GM12878 (cell line): ENCODE results near the gene FBN2. TPM values are rescaled to one million over a fixed set of nuclear protein-coding genes. Genes with fewer than 3 reads are reported as not detected.

ENCODE experiments used
- ATAC-seq: fragments of 200-7000 bp; cut with Tn5 transposase; 3 replicates; pipeline ENCODE4 v1.9.1; 2020; ENCODE audit warnings: mild to moderate bottlenecking, moderate library complexity
- BruUV-seq: library from RNA; stranded (reverse); fragments of 400-500 nt; replicated peaks from 2 replicates; lab custom pipeline; 2021; lab: Mats Ljungman, UMichigan
- CTCF ChIA-PET: fragments of 300-600 bp; sonication (Branson Sonifier 250); formaldehyde crosslinking; extraction: SDS; loops from one replicate; lab custom pipeline; 2021; ENCODE audit warnings: inconsistent platforms; lab: Yijun Ruan, JAX
- POLR2A ChIA-PET: fragments of 350-600 bp; formaldehyde crosslinking; extraction: SDS; loops from one replicate; lab custom pipeline; 2021; ENCODE audit warnings: inconsistent platforms; lab: Charles Lee
- RAD21 ChIA-PET: fragments of 300-600 bp; sonication (Branson Sonifier 250); formaldehyde crosslinking; loops from one replicate; lab custom pipeline; 2023; ENCODE audit warnings: antibody characterized with exemption; ENCODE audit not compliant: unreplicated experiment; lab: Charles Lee
- SMC1A ChIA-PET: fragments of 300-600 bp; sonication (Branson Sonifier 250); formaldehyde crosslinking; loops from one replicate; lab custom pipeline; 2023; ENCODE audit not compliant: unreplicated experiment, uncharacterized antibody; lab: Charles Lee
- DNase-seq: peaks from one replicate; pipeline ENCODE4 v3.0.0-alpha.2; 2011; ENCODE audit warnings: low read depth, low spot score
- FAIRE-seq: peaks from 3 replicates; lab custom pipeline; 2011; peaks lifted over from hg19 to GRCh38; lab: Jason Lieb, UNC
- H2AFZ ChIP-seq: 2 replicates; pipeline ENCODE4 v1.6.0; 2011; ENCODE audit warnings: low read depth, low read length, control low read depth; ENCODE audit not compliant: control insufficient read depth
- H3K27ac ChIP-seq: 2 replicates; pipeline ENCODE4 v1.5.1; 2011; ENCODE audit warnings: control low read depth; ENCODE audit not compliant: control insufficient read depth, insufficient read depth
- H3K27me3 ChIP-seq, 2 experiments: replicated peaks in 1 of 2; 2 replicates each; pipeline versions ENCODE4 v1.6.0 to v1.6.1; 2011; ENCODE audit warnings: low read length in 1 of 2; ENCODE audit not compliant: control insufficient read depth in 2 of 2, insufficient read depth in 2 of 2
- H3K36me3 ChIP-seq, 2 experiments: 2 replicates each; pipeline ENCODE4 v1.5.1; 2011; ENCODE audit warnings: low read length in 1 of 2; ENCODE audit not compliant: control insufficient read depth in 2 of 2, insufficient read depth in 2 of 2
- H3K4me1 ChIP-seq: 2 replicates; pipeline ENCODE4 v1.6.1; 2011; ENCODE audit warnings: mild to moderate bottlenecking, low read length, moderate library complexity, mixed read lengths; ENCODE audit not compliant: control insufficient read depth, insufficient read depth
- H3K4me2 ChIP-seq: 2 replicates; pipeline ENCODE4 v1.6.0; 2011; ENCODE audit warnings: control low read depth; ENCODE audit not compliant: control insufficient read depth, insufficient read depth
- H3K4me3 ChIP-seq: fragments of 200-600 bp; sonication (generic); 2 replicates; pipeline ENCODE4 v1.5.1; 2016
- H3K79me2 ChIP-seq: 2 replicates; pipeline ENCODE4 v1.6.0; 2011; ENCODE audit warnings: low read length; ENCODE audit not compliant: control insufficient read depth, insufficient read depth
- H3K9ac ChIP-seq: 2 replicates; pipeline ENCODE4 v1.8.0; 2011; ENCODE audit warnings: low read length, control low read depth, mixed read lengths; ENCODE audit not compliant: control insufficient read depth, insufficient read depth
- H3K9me3 ChIP-seq: replicated peaks from 3 replicates; pipeline ENCODE4 v1.5.1; 2011; ENCODE audit warnings: mild to moderate bottlenecking, low read length; ENCODE audit not compliant: control insufficient read depth, insufficient read depth
- H4K20me1 ChIP-seq: 2 replicates; pipeline ENCODE4 v1.6.0; 2011; ENCODE audit not compliant: control insufficient read depth, insufficient read depth
- ATF3 ChIP-seq: IDR thresholded peaks from 2 replicates; pipeline ENCODE4 v1.6.1; 2011; ENCODE audit warnings: low read depth, mild to moderate bottlenecking, low read length, moderate library complexity, borderline replicate concordance; ENCODE audit errors: extremely low read depth
- BCL3 ChIP-seq: IDR thresholded peaks from 2 replicates; pipeline ENCODE4 v1.6.1; 2011; ENCODE audit warnings: borderline replicate concordance, low read depth, mild to moderate bottlenecking, moderate library complexity, low read length; ENCODE audit not compliant: insufficient read depth, poor library complexity, severe bottlenecking
- CBX3 ChIP-seq: fragments of 200-600 bp; sonication (generic); IDR thresholded peaks from 2 replicates; pipeline ENCODE4 v1.6.1; 2016; ENCODE audit warnings: low read depth, borderline replicate concordance
- CHD1 ChIP-seq: IDR thresholded peaks from 2 replicates; pipeline ENCODE4 v1.6.1; 2012; ENCODE audit warnings: low read depth, low read length, improper control_type of control experiment
- E2F4 ChIP-seq: IDR thresholded peaks from 2 replicates; pipeline ENCODE4 v1.6.1; 2012; ENCODE audit warnings: low read depth, low read length, improper control_type of control experiment
- POLR2AphosphoS2 ChIP-seq: IDR thresholded peaks from 2 replicates; pipeline ENCODE4 v1.6.1; 2011; ENCODE audit warnings: low read depth, mild to moderate bottlenecking, low read length, improper control_type of control experiment, moderate library complexity
- RAD51 ChIP-seq: fragments of 450-650 bp; IDR thresholded peaks from 2 replicates; pipeline ENCODE4 v1.6.1; 2016; ENCODE audit warnings: moderate library complexity, mild to moderate bottlenecking, inconsistent platforms
- SP1 ChIP-seq: IDR thresholded peaks from one replicate; pipeline ENCODE4 v1.6.1; 2011; ENCODE audit warnings: low read depth, low read length
- WGBS: methylation state at CpG from one replicate; pipeline ENCODE4 v1.1.6; 2016; ENCODE audit warnings: low lambda C conversion rate; ENCODE audit not compliant: insufficient replicate concordance, insufficient coverage; ENCODE audit errors: missing lambda C conversion rate; 5-methylcytosine and 5-hydroxymethylcytosine counted together
- in situ Hi-C: fragments of 300-500 bp; cut with MboI; formaldehyde crosslinking; loops from 9 replicates; pipeline ENCODE4 v1.14.3; 2018; ENCODE audit warnings: mixed read lengths
- intact Hi-C: fragments of 100-400 bp; cut with micrococcal nuclease; formaldehyde crosslinking; loops from one replicate; pipeline ENCODE4 v1.14.2; 2022; ENCODE audit not compliant: unreplicated experiment
- polyA plus RNA-seq, 11 experiments: library from polyadenylated mRNA; depleted of rRNA in 4 of 11; unstranded in 6 of 11; stranded (reverse) in 5 of 11; fragments of >200 nt; fragmentation: Nextera tagmentation in 4 of 11; fragmentation: Illumina TruSeq in 1 of 11; extraction: Ambion mirVana in 4 of 11; extraction: Trizol in 1 of 11; gene quantifications; 1 replicate in 1 of 11; 2 replicates in 10 of 11; pipeline versions ENCODE4 v1.2.1 to v1.2.3, GENCODE V29; 2011 to 2016; ENCODE audit warnings: inconsistent platforms in 2 of 11, missing spikeins in 2 of 11, low read depth in 1 of 11
- total RNA-seq, 4 experiments: library from RNA; depleted of rRNA in 3 of 4; stranded (reverse); fragments of >200 nt in 3 of 4; fragmentation: Illumina TruSeq in 1 of 4; extraction: Trizol in 1 of 4; gene quantifications; 2 replicates each; pipeline versions ENCODE4 v1.2.1 to v1.2.3, GENCODE V29; 2013 to 2021
- TF ChIP-seq, protein P1 (sequence below): fragments of 450-650 bp; IDR thresholded peaks from 2 replicates; pipeline ENCODE4 v1.6.1; 2017; ENCODE audit warnings: mild to moderate bottlenecking, moderate library complexity
- TF ChIP-seq, protein P2 (sequence below): fragments of 450-650 bp; IDR thresholded peaks from 2 replicates; pipeline ENCODE4 v1.6.1; 2016; ENCODE audit warnings: mild to moderate bottlenecking
- TF ChIP-seq, protein P3 (sequence below): fragments of 450-650 bp; IDR thresholded peaks from 2 replicates; pipeline ENCODE4 v1.6.1; 2017; ENCODE audit warnings: mild to moderate bottlenecking

Gene FBN2
- total and polyA plus RNA-seq, 10 of the 15 experiments (the other 5 are each of a cell fraction or from before 2014, with no cell fraction given), result 0.01 to 0.98 (median 0.10) TPM; not detected in 3

GRCh38 chr5:128434993-128435392 lies 103.1 kb downstream of the FBN2 start (continued):
- TF ChIP-seq, protein P1, sequence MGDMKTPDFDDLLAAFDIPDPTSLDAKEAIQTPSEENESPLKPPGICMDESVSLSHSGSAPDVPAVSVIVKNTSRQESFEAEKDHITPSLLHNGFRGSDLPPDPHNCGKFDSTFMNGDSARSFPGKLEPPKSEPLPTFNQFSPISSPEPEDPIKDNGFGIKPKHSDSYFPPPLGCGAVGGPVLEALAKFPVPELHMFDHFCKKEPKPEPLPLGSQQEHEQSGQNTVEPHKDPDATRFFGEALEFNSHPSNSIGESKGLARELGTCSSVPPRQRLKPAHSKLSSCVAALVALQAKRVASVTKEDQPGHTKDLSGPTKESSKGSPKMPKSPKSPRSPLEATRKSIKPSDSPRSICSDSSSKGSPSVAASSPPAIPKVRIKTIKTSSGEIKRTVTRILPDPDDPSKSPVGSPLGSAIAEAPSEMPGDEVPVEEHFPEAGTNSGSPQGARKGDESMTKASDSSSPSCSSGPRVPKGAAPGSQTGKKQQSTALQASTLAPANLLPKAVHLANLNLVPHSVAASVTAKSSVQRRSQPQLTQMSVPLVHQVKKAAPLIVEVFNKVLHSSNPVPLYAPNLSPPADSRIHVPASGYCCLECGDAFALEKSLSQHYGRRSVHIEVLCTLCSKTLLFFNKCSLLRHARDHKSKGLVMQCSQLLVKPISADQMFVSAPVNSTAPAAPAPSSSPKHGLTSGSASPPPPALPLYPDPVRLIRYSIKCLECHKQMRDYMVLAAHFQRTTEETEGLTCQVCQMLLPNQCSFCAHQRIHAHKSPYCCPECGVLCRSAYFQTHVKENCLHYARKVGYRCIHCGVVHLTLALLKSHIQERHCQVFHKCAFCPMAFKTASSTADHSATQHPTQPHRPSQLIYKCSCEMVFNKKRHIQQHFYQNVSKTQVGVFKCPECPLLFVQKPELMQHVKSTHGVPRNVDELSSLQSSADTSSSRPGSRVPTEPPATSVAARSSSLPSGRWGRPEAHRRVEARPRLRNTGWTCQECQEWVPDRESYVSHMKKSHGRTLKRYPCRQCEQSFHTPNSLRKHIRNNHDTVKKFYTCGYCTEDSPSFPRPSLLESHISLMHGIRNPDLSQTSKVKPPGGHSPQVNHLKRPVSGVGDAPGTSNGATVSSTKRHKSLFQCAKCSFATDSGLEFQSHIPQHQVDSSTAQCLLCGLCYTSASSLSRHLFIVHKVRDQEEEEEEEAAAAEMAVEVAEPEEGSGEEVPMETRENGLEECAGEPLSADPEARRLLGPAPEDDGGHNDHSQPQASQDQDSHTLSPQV, result no peak
- TF ChIP-seq POLR2AphosphoS2 (no peak), CHD1 (no peak), E2F4 (no peak)

DNA sequence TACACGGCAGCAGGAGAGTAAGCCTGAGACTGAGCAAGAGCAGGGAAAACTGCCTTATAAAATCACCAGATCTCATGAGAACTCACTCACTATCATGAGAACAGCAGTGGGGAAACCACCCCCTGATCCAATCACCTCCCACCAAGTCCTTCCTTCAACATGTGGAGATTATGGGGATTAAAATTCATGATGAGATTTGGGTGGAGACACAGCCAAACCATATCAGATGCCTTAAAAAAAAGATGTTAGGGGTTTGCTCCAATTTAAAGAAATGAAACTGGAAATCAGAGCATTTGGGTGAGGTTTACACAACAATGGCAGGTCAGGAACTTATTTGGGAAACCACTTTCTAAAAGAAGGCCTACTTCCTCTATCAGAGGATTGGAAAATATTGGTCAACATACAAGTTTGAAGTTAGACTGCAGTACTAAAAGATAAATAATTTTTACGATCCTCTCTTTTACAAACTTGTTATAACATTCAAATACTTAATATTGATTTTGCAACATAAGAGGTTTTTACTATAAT lies 105.1 kb downstream of the FBN2 start:
- Histone ChIP-seq H3K9me3 (no peaks in the 10 kb centered on the region), H3K4me1 (no peaks in the 10 kb centered on the region), H3K27ac (no peak overlapping the region), H3K27me3 (no peaks in the 10 kb centered on the region), H4K20me1 (no peaks in the 10 kb centered on the region), H3K9ac (no peak overlapping the region), H3K36me3 (no peaks in the 10 kb centered on the region), H3K4me2 (no peak overlapping the region), H3K79me2 (no peaks in the 10 kb centered on the region), H3K4me3 (no peak overlapping the region), H2AFZ (no peak overlapping the region)
- FAIRE-seq (no peak), DNase-seq (no peak), ATAC-seq (no peak)
- BruUV-seq, result no TSS peak
- TF ChIP-seq CBX3 (no peak), SP1 (no peak), ATF3 (no peak), BCL3 (no peak), RAD51 (no peak)
- TF ChIP-seq, protein P2, sequence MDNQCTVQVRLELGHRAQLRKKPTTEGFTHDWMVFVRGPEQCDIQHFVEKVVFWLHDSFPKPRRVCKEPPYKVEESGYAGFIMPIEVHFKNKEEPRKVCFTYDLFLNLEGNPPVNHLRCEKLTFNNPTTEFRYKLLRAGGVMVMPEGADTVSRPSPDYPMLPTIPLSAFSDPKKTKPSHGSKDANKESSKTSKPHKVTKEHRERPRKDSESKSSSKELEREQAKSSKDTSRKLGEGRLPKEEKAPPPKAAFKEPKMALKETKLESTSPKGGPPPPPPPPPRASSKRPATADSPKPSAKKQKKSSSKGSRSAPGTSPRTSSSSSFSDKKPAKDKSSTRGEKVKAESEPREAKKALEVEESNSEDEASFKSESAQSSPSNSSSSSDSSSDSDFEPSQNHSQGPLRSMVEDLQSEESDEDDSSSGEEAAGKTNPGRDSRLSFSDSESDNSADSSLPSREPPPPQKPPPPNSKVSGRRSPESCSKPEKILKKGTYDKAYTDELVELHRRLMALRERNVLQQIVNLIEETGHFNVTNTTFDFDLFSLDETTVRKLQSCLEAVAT, result no peak
- TF ChIP-seq, protein P3, sequence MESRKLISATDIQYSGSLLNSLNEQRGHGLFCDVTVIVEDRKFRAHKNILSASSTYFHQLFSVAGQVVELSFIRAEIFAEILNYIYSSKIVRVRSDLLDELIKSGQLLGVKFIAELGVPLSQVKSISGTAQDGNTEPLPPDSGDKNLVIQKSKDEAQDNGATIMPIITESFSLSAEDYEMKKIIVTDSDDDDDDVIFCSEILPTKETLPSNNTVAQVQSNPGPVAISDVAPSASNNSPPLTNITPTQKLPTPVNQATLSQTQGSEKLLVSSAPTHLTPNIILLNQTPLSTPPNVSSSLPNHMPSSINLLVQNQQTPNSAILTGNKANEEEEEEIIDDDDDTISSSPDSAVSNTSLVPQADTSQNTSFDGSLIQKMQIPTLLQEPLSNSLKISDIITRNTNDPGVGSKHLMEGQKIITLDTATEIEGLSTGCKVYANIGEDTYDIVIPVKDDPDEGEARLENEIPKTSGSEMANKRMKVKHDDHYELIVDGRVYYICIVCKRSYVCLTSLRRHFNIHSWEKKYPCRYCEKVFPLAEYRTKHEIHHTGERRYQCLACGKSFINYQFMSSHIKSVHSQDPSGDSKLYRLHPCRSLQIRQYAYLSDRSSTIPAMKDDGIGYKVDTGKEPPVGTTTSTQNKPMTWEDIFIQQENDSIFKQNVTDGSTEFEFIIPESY, result no peak
- CTCF ChIA-PET, result interaction anchor here (1.3 kb wide), 1 partner anchor 66 kb away, joined by 4 read pairs; no protein-coding TSS in a partner anchor
- in situ Hi-C loops, result no loop called here
- SMC1A ChIA-PET, result no interaction called here
- intact Hi-C loops, result no loop called here
- POLR2A ChIA-PET, result no interaction called here
- 1% methylated on average over 2 of the region's 2 CpGs for WGBS
- RAD21 ChIA-PET, result no interaction called here
